ENCODE measurements around the gene MRPS9. TPM values are rescaled to one million over a fixed set of nuclear protein-coding genes. Genes with fewer than 3 reads are reported as not detected.

The MRPS9 gene
- total RNA-seq, 4 donors from 2014 or later, result 16.2 to 21.0 (median 18.4) TPM

DNA sequence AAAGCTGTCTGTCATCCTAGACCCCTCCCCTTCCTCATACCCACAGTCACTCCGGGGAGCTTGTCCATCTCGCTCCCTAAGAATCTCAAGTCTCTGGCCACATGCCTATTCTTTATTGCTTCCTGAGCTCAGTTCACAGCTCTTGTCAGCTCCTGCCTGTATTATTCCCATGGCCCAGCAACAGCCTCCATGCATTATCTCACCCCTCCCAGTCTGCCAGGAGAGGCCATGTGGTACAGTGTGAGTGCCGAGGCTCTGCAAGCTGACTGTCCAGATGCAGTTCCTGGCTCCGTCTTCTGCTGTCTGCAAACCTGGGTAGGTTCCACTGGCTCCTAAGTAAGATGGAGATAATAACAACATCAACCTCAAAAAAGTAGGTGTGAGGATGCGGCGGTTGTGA, 79.7 kb downstream of the MRPS9 start:
- H3K4me3 ChIP-seq, result no peak overlapping the region
- intact Hi-C loops (cut with DNase I), result loop anchor here (2.0 kb wide), 1 partner anchor 119 kb away; no protein-coding TSS in a partner anchor
- H3K27ac ChIP-seq (replicated peaks in 1 of 4), result no peak overlapping the region
- H3K36me3 ChIP-seq, result no peaks in the 10 kb centered on the region
- TF ChIP-seq CTCF (IDR thresholded peaks at IDR 0.05) (no peak), POLR2A (IDR thresholded peaks at IDR 0.05; ENCODE audit: low read depth) (no peak), POLR2AphosphoS5 (IDR thresholded peaks at IDR 0.05) (no peak), EP300 (IDR thresholded peaks at IDR 0.05) (no peak)
- no peaks in the 10 kb centered on the region for H3K9me3 ChIP-seq
- WGBS, result 76% methylated on average over 6 of the region's 6 CpGs
- H3K4me1 ChIP-seq, result peaks cover 0 to 4% (median 0%) of the 10 kb centered on the region in 4 donors
- DNase-seq (ENCODE audit: extremely low spot score), result peak; percentile 81
- H3K27me3 ChIP-seq, result peaks cover 0 to 4% (median 0%) of the 10 kb centered on the region in 4 donors

DNA sequence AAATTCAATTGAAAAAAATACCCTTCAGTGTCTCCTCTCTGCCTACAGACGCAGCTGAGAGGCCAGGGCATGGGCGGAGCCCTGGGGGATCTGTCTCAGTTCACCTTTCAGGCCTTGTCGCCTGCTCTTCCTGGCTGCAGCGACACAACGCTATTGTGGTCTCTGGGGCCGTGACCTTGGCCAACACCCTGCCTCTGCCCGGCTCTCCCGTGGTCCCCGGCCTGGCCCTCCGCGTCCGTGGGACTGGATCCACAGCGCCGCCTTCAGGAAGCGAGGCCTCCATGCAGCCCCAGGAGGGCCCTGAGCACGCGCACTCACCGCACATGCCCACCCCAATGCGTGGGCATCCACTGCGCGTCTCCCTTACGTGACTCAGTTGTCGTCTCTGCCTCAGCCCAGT, 81.1 kb downstream of the MRPS9 start:
- TF ChIP-seq EP300 (IDR thresholded peaks at IDR 0.05) (no peak), CTCF (IDR thresholded peaks at IDR 0.05) (peak in 1 of 3 experiments; percentile 11), POLR2AphosphoS5 (IDR thresholded peaks at IDR 0.05) (no peak)
- H3K9me3 ChIP-seq, result no peaks in the 10 kb centered on the region
- H3K36me3 ChIP-seq, result no peaks in the 10 kb centered on the region
- H3K4me1 ChIP-seq, result peaks cover 0 to 4% (median 0%) of the 10 kb centered on the region in 4 donors
- 43% methylated on average over 23 of the region's 23 CpGs for WGBS
- intact Hi-C loops (cut with DNase I), result no loop called here
- H3K4me3 ChIP-seq, result no peak overlapping the region
- H3K27ac ChIP-seq (replicated peaks in 1 of 4), result no peak overlapping the region
- H3K27me3 ChIP-seq, result peaks cover 0 to 4% (median 0%) of the 10 kb centered on the region in 4 donors
- no peak for DNase-seq (ENCODE audit: extremely low spot score)

DNA sequence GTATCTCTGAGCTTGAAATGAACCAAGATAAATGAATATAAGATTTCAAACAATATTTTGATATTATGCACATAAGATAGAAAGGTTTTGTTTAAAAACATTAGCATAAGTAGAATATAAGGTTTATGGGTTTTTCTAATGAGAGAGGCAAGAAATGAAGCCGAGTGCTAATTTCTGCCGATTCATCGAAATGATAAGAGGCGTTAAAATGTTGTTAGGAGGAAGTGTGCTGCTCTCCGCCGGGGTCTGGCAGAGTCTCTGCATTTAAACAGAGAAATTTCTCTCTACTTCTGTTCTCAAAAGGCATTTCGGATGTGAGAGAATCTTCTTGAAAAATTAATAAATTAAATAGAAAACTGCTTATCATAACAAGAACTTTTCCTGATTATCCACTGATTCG, 83.6 kb downstream of the MRPS9 start:
- no peaks in the 10 kb centered on the region for H3K9me3 ChIP-seq
- WGBS, result 66% methylated on average over 8 of the region's 8 CpGs
- H3K36me3 ChIP-seq, result no peaks in the 10 kb centered on the region
- intact Hi-C loops (cut with DNase I), result no loop called here
- peaks cover 0 to 4% (median 0%) of the 10 kb centered on the region in 4 donors for H3K4me1 ChIP-seq
- no peak overlapping the region for H3K4me3 ChIP-seq
- peaks cover 0 to 17% (median 0%) of the 10 kb centered on the region in 4 donors for H3K27me3 ChIP-seq
- no peak overlapping the region for H3K27ac ChIP-seq (replicated peaks in 1 of 4)
- no peak for DNase-seq (ENCODE audit: extremely low spot score)
- TF ChIP-seq EP300 (IDR thresholded peaks at IDR 0.05), result no peak
- no peak for TF ChIP-seq CTCF (IDR thresholded peaks at IDR 0.05)
- no peak for TF ChIP-seq POLR2AphosphoS5 (IDR thresholded peaks at IDR 0.05)
- no peak for TF ChIP-seq POLR2A (IDR thresholded peaks at IDR 0.05; ENCODE audit: low read depth)

- H3K27me3 ChIP-seq, result peaks cover 0 to 27% (median 0%) of the 10 kb centered on the region in 4 donors
- intact Hi-C loops (cut with DNase I), result no loop called here
- WGBS, result 46% methylated on average over 4 of the region's 4 CpGs
Observed at GRCh38 chr2:105125428-105125827, 87.6 kb downstream of the MRPS9 start.

More at GRCh38 chr2:105125428-105125827, 87.6 kb downstream of the MRPS9 start:
- H3K9me3 ChIP-seq, result peaks cover 0 to 7% (median 2%) of the 10 kb centered on the region in 4 donors
- TF ChIP-seq EP300 (IDR thresholded peaks at IDR 0.05) (no peak), POLR2A (IDR thresholded peaks at IDR 0.05; ENCODE audit: low read depth) (no peak), CTCF (IDR thresholded peaks at IDR 0.05) (no peak), POLR2AphosphoS5 (IDR thresholded peaks at IDR 0.05) (no peak)
- no peaks in the 10 kb centered on the region for H3K36me3 ChIP-seq
- no peaks in the 10 kb centered on the region for H3K4me1 ChIP-seq
- DNase-seq (ENCODE audit: extremely low spot score), result no peak
- H3K4me3 ChIP-seq, result no peak overlapping the region
- no peak overlapping the region for H3K27ac ChIP-seq (replicated peaks in 1 of 4)

All from esophagus muscularis mucosa (tissue), 4 donors.